Uterus (tissue), 2 donors: ENCODE results near the gene GGT5.

Experiments
- CTCF ChIP-seq, 4 experiments: fragments of 200-600 bp in 2 of 4; fragments of 450-650 bp in 2 of 4; sonication (generic) in 2 of 4; IDR thresholded peaks; one replicate each; pipeline ENCODE4 v1.5.1; 2016 to 2019; ENCODE audit warnings: antibody characterized with exemption in 4 of 4, mild to moderate bottlenecking in 2 of 4, moderate library complexity in 1 of 4
- POLR2A ChIP-seq, 2 donors: fragments of 450-650 bp; IDR thresholded peaks; one replicate each; pipeline ENCODE4 v1.6.1; 2016; ENCODE audit warnings: antibody characterized with exemption in 2 of 2, mild to moderate bottlenecking in 1 of 2, moderate library complexity in 1 of 2

GRCh38 chr22:24176630-24177029, 68.3 kb downstream of the GGT5 start:
- TF ChIP-seq CTCF (IDR thresholded peaks at IDR 0.05) (no peak), POLR2A (IDR thresholded peaks at IDR 0.05) (no peak)
